Muscle of leg (tissue), 11 donors: ENCODE data around the gene S100A10. TPM values are rescaled to one million over a fixed set of nuclear protein-coding genes. Genes with fewer than 3 reads are reported as not detected.
A peak's percentile ranks its signal among the peaks of the same experiment; 100 is the strongest.

Experiments used
- DNase-seq: peaks from one replicate; pipeline ENCODE4 v3.0.0; 2013
- H3K27ac ChIP-seq: one replicate; pipeline ENCODE4 v1.5.1; 2013; ENCODE audit warnings: mild to moderate bottlenecking, low read length, control low read depth
- H3K27me3 ChIP-seq: one replicate; pipeline ENCODE4 v1.6.1; 2013; ENCODE audit warnings: low read length; ENCODE audit not compliant: control insufficient read depth, insufficient read depth
- H3K36me3 ChIP-seq: one replicate; pipeline ENCODE4 v1.6.1; 2013; ENCODE audit warnings: low read length; ENCODE audit not compliant: control insufficient read depth, insufficient read depth
- H3K4me1 ChIP-seq: one replicate; pipeline ENCODE4 v1.6.1; 2013; ENCODE audit warnings: low read length; ENCODE audit not compliant: control insufficient read depth, insufficient read depth
- H3K4me3 ChIP-seq: one replicate; pipeline ENCODE4 v1.5.1; 2013; ENCODE audit warnings: low read length, control low read depth
- H3K9me3 ChIP-seq: replicated peaks from 2 replicates; pipeline ENCODE4 v1.6.1; 2013; ENCODE audit warnings: low read depth, low read length; ENCODE audit not compliant: control insufficient read depth
- WGBS: methylation state at CpG from one replicate; pipeline ENCODE4 v1.1.5; 2013; ENCODE audit warnings: missing lambda C conversion rate; ENCODE audit not compliant: insufficient coverage; 5-methylcytosine and 5-hydroxymethylcytosine counted together
- polyA plus RNA-seq, 8 donors: library from polyadenylated mRNA; unstranded; fragments of 120-200 nt; gene quantifications; one replicate each; pipeline versions ENCODE4 v1.2.1 to v1.2.3, GENCODE V29; 2013; ENCODE audit warnings: inconsistent platforms in 1 of 8, low replicate concordance in 1 of 8; ENCODE audit not compliant: insufficient read length in 8 of 8, insufficient read depth in 1 of 8
- total RNA-seq: library from RNA; stranded (reverse); fragments of 120-200 nt; gene quantifications from one replicate; pipeline ENCODE4 v1.2.4, GENCODE V29; 2013

S100A10 gene
- total and polyA plus RNA-seq, 9 donors, result 98.6 to 407 (median 202) TPM

- peak; percentile 86 for DNase-seq
- no peaks in the 10 kb centered on the region for H3K27me3 ChIP-seq
- H3K4me3 ChIP-seq, result no peak overlapping the region
- peaks cover 7% of the 10 kb centered on the region for H3K4me1 ChIP-seq
- peak overlapping the region; percentile 47 for H3K27ac ChIP-seq
- 37% methylated on average over 2 of the region's 5 CpGs for WGBS
- H3K9me3 ChIP-seq, result no peaks in the 10 kb centered on the region
- peaks cover 35% of the 10 kb centered on the region for H3K36me3 ChIP-seq
Measured at GRCh38 chr1:151980287-151981177, 13.1 kb downstream of the S100A10 start.

GRCh38 chr1:151978922-151979321 lies 14.7 kb downstream of the S100A10 start:
- DNase-seq, result peak; percentile 83
- Histone ChIP-seq H3K36me3 (peaks cover 19% of the 10 kb centered on the region), H3K4me3 (no peak overlapping the region), H3K27me3 (no peaks in the 10 kb centered on the region), H3K4me1 (peaks cover 7% of the 10 kb centered on the region), H3K27ac (no peak overlapping the region), H3K9me3 (no peaks in the 10 kb centered on the region)
- no CpG with 5 or more reads among the region's 5 CpGs for WGBS

GRCh38 chr1:151977662-151978230 lies 15.9 kb downstream of the S100A10 start:
- no peak for DNase-seq
- WGBS, result 69% methylated on average over 4 of the region's 5 CpGs
- Histone ChIP-seq H3K9me3 (no peaks in the 10 kb centered on the region), H3K36me3 (peaks cover 11% of the 10 kb centered on the region), H3K4me3 (no peak overlapping the region), H3K27ac (no peak overlapping the region), H3K27me3 (no peaks in the 10 kb centered on the region), H3K4me1 (peaks cover 7% of the 10 kb centered on the region)

GRCh38 chr1:151976858-151977257 lies 16.8 kb downstream of the S100A10 start:
- DNase-seq, result no peak
- Histone ChIP-seq H3K27me3 (no peaks in the 10 kb centered on the region), H3K27ac (no peak overlapping the region), H3K4me1 (peaks cover 7% of the 10 kb centered on the region), H3K9me3 (no peaks in the 10 kb centered on the region), H3K4me3 (no peak overlapping the region), H3K36me3 (peaks cover 6% of the 10 kb centered on the region)
- 83% methylated on average over 1 of the region's 3 CpGs for WGBS

GRCh38 chr1:151976015-151976343 lies 17.7 kb downstream of the S100A10 start:
- Histone ChIP-seq H3K9me3 (no peaks in the 10 kb centered on the region), H3K4me3 (no peak overlapping the region), H3K27me3 (no peaks in the 10 kb centered on the region), H3K27ac (no peak overlapping the region), H3K4me1 (peaks cover 6% of the 10 kb centered on the region), H3K36me3 (peaks cover 2% of the 10 kb centered on the region)
- DNase-seq, result no peak

- no peak overlapping the region for H3K4me3 ChIP-seq
- H3K27me3 ChIP-seq, result no peaks in the 10 kb centered on the region
- H3K27ac ChIP-seq, result no peak overlapping the region
- no CpG with 5 or more reads among the region's 2 CpGs for WGBS
- no peak for DNase-seq
- H3K9me3 ChIP-seq, result no peaks in the 10 kb centered on the region
- H3K4me1 ChIP-seq, result peaks cover 3% of the 10 kb centered on the region
- H3K36me3 ChIP-seq, result no peaks in the 10 kb centered on the region
Measured at GRCh38 chr1:151975311-151976014, 18.2 kb downstream of the S100A10 start.

- Histone ChIP-seq H3K27me3 (no peaks in the 10 kb centered on the region), H3K4me1 (no peaks in the 10 kb centered on the region), H3K27ac (no peak overlapping the region), H3K4me3 (no peak overlapping the region), H3K36me3 (no peaks in the 10 kb centered on the region), H3K9me3 (no peaks in the 10 kb centered on the region)
- DNase-seq, result peak; percentile 49
- WGBS, result 53% methylated on average over 2 of the region's 7 CpGs
Measured at GRCh38 chr1:151972542-151973248, 21.0 kb downstream of the S100A10 start.

GRCh38 chr1:151970626-151971025 lies 23.0 kb downstream of the S100A10 start:
- no peak overlapping the region for H3K4me3 ChIP-seq
- peak; percentile 57 for DNase-seq
- H3K27ac ChIP-seq, result no peak overlapping the region
- 83% methylated on average over 1 of the region's 4 CpGs for WGBS
- no peaks in the 10 kb centered on the region for H3K36me3 ChIP-seq
- no peaks in the 10 kb centered on the region for H3K27me3 ChIP-seq
- H3K4me1 ChIP-seq, result no peaks in the 10 kb centered on the region
- H3K9me3 ChIP-seq, result no peaks in the 10 kb centered on the region

GRCh38 chr1:151970128-151970527 lies 23.5 kb downstream of the S100A10 start:
- DNase-seq, result no peak
- H3K27me3 ChIP-seq, result no peaks in the 10 kb centered on the region
- no peaks in the 10 kb centered on the region for H3K9me3 ChIP-seq
- H3K4me3 ChIP-seq, result no peak overlapping the region
- no peaks in the 10 kb centered on the region for H3K4me1 ChIP-seq
- no peaks in the 10 kb centered on the region for H3K36me3 ChIP-seq
- no peak overlapping the region for H3K27ac ChIP-seq
- WGBS, result 58% methylated on average over 2 of the region's 5 CpGs
